K562 (cell line): Measurements from ENCODE around the gene TNKS2.

Experiments used
- CC2D1A ChIP-seq: fragments of 450-650 bp; IDR thresholded peaks from 2 replicates; pipeline ENCODE4 v1.6.1; 2017; ENCODE audit warnings: mild to moderate bottlenecking
- CREB5 ChIP-seq: fragments of 250-450 bp; sonication (Bioruptor Pico); IDR thresholded peaks from 2 replicates; pipeline ENCODE4 v1.5.0; 2020; ENCODE audit warnings: mild to moderate bottlenecking
- CTCF ChIP-seq, 3 experiments: IDR thresholded peaks in 2 of 3; conservative IDR thresholded peaks in 1 of 3; 2 replicates each; pipeline ENCODE4 v1.5.1; 2011 to 2012; ENCODE audit warnings: low read length in 3 of 3, mild to moderate bottlenecking in 3 of 3, control low read depth in 2 of 3, improper control_type of control experiment in 1 of 3, inconsistent platforms in 1 of 3, low read depth in 1 of 3, mixed read lengths in 1 of 3, moderate library complexity in 1 of 3; ENCODE audit not compliant: insufficient read depth in 2 of 3
- E2F6 ChIP-seq, 2 experiments: IDR thresholded peaks; 2 replicates each; pipeline ENCODE4 v1.6.1; 2011; ENCODE audit warnings: borderline replicate concordance in 1 of 2, control low read depth in 1 of 2, low read depth in 1 of 2, low read length in 1 of 2, mild to moderate bottlenecking in 1 of 2, mixed read lengths in 1 of 2, moderate library complexity in 1 of 2; ENCODE audit not compliant: insufficient read depth in 1 of 2, insufficient read length in 1 of 2, poor library complexity in 1 of 2, severe bottlenecking in 1 of 2; ENCODE audit errors: extremely low read depth in 1 of 2
- EP300 ChIP-seq: IDR thresholded peaks from 2 replicates; pipeline ENCODE4 v1.6.1; 2012; ENCODE audit warnings: low read length, improper control_type of control experiment
- RAD21 ChIP-seq, 2 experiments: fragments of 250-450 bp in 1 of 2; fragments of 450-650 bp in 1 of 2; sonication (Bioruptor Pico) in 1 of 2; formaldehyde crosslinking in 1 of 2; IDR thresholded peaks in 1 of 2; conservative IDR thresholded peaks in 1 of 2; 2 replicates each; pipeline versions ENCODE4 v1.4.0 to v1.8.0; 2020 to 2022; ENCODE audit warnings: mild to moderate bottlenecking in 2 of 2, moderate library complexity in 1 of 2
- RAD51 ChIP-seq: fragments of 450-650 bp; IDR thresholded peaks from 2 replicates; pipeline ENCODE4 v1.7.1; 2016; ENCODE audit warnings: low read depth, mild to moderate bottlenecking, borderline replicate concordance
- SMARCC2 ChIP-seq: fragments of 450-650 bp; IDR thresholded peaks from 2 replicates; pipeline ENCODE4 v1.6.1; 2017; ENCODE audit warnings: antibody characterized with exemption, moderate library complexity, mild to moderate bottlenecking, low read depth
- TARDBP ChIP-seq: fragments of 450-650 bp; IDR thresholded peaks from 2 replicates; pipeline ENCODE4 v1.6.1; 2016
- ZNF12 ChIP-seq: sonication (generic); formaldehyde crosslinking; IDR thresholded peaks from 2 replicates; pipeline ENCODE4 v1.4.0; 2020; ENCODE audit warnings: mild to moderate bottlenecking, missing genetic modification reagents
- ZNF561 ChIP-seq: fragments of 450-650 bp; formaldehyde crosslinking; conservative IDR thresholded peaks from 2 replicates; pipeline ENCODE4 v1.4.0; 2020; ENCODE audit warnings: mild to moderate bottlenecking, moderate library complexity

- TF ChIP-seq RAD51 = no peak
- TF ChIP-seq RAD21 (CRISPR knock-in tag; conservative IDR thresholded peaks at IDR 0.05 in 1 of 2, IDR thresholded peaks at IDR 0.05 in 1 of 2) = no peak
- no peak for TF ChIP-seq CTCF (IDR thresholded peaks at IDR 0.05 in 2 of 3, conservative IDR thresholded peaks at IDR 0.05 in 1 of 3; ENCODE audit: insufficient read depth in 2 of 3, low read depth in 1 of 3, low read length in 3 of 3)
- no peak for TF ChIP-seq TARDBP
- TF ChIP-seq CREB5 = no peak
- no peak for TF ChIP-seq E2F6 (IDR thresholded peaks at IDR 0.05; ENCODE audit: borderline replicate concordance in 1 of 2, extremely low read depth in 1 of 2, insufficient read depth in 1 of 2, insufficient read length in 1 of 2, low read depth in 1 of 2, low read length in 1 of 2, poor library complexity in 1 of 2, severe bottlenecking in 1 of 2)
- no peak for TF ChIP-seq CC2D1A
- no peak for TF ChIP-seq ZNF561
- no peak for TF ChIP-seq SMARCC2
- no peak for TF ChIP-seq ZNF12 (CRISPR knock-in tag)
- no peak for TF ChIP-seq EP300
Measured at GRCh38 chr10:91884536-91884935, 86.3 kb downstream of the TNKS2 start.
